Esophagus (tissue), 2 donors: Measurements from ENCODE around the gene GJA3. TPM values are rescaled to one million over a fixed set of nuclear protein-coding genes. Genes with fewer than 3 reads are reported as not detected.

Experiments
- H3K27ac ChIP-seq, 2 donors: one replicate each; pipeline ENCODE4 v1.5.1; 2013; ENCODE audit warnings: low read depth in 2 of 2, mild to moderate bottlenecking in 2 of 2, inconsistent platforms in 1 of 2, low read length in 1 of 2, moderate library complexity in 1 of 2
- H3K27me3 ChIP-seq, 2 donors: one replicate each; pipeline ENCODE4 v1.6.1; 2013; ENCODE audit warnings: low read length in 2 of 2, control low read depth in 1 of 2, mild to moderate bottlenecking in 1 of 2; ENCODE audit not compliant: insufficient read depth in 2 of 2, control insufficient read depth in 1 of 2
- H3K36me3 ChIP-seq, 2 donors: one replicate each; pipeline ENCODE4 v1.6.1; 2013; ENCODE audit warnings: low read length in 1 of 2; ENCODE audit not compliant: control insufficient read depth in 2 of 2, insufficient read depth in 2 of 2
- H3K4me1 ChIP-seq, 2 donors: one replicate each; pipeline ENCODE4 v1.6.1; 2013; ENCODE audit warnings: low read length in 1 of 2; ENCODE audit not compliant: control insufficient read depth in 2 of 2, insufficient read depth in 2 of 2
- H3K4me3 ChIP-seq, 2 donors: one replicate each; pipeline ENCODE4 v1.5.1; 2013; ENCODE audit warnings: low read length in 2 of 2, mild to moderate bottlenecking in 2 of 2, low read depth in 1 of 2, moderate library complexity in 1 of 2
- H3K9me3 ChIP-seq, 2 donors: one replicate each; pipeline ENCODE4 v1.6.1; 2013; ENCODE audit warnings: mild to moderate bottlenecking in 2 of 2, low read depth in 1 of 2, low read length in 1 of 2, moderate library complexity in 1 of 2; ENCODE audit not compliant: control insufficient read depth in 2 of 2, insufficient read depth in 1 of 2
- WGBS, 2 donors: extraction: QIAGEN DNeasy Blood & Tissue Kit; methylation state at CpG; one replicate each; pipeline ENCODE4 v1.1.7; 2013; 5-methylcytosine and 5-hydroxymethylcytosine counted together
- polyA plus RNA-seq, 2 donors: library from polyadenylated mRNA; stranded (reverse); fragments of 200-250 nt; gene quantifications; one replicate each; pipeline ENCODE4 v1.2.3, GENCODE V29; 2013
- donor health status: healthy with polysubstance abuse.
- donor health status: Bipolar disorder and iron deficiency.

The GJA3 gene
- polyA plus RNA-seq, 2 donors: 0.22 to 0.75 TPM

DNA sequence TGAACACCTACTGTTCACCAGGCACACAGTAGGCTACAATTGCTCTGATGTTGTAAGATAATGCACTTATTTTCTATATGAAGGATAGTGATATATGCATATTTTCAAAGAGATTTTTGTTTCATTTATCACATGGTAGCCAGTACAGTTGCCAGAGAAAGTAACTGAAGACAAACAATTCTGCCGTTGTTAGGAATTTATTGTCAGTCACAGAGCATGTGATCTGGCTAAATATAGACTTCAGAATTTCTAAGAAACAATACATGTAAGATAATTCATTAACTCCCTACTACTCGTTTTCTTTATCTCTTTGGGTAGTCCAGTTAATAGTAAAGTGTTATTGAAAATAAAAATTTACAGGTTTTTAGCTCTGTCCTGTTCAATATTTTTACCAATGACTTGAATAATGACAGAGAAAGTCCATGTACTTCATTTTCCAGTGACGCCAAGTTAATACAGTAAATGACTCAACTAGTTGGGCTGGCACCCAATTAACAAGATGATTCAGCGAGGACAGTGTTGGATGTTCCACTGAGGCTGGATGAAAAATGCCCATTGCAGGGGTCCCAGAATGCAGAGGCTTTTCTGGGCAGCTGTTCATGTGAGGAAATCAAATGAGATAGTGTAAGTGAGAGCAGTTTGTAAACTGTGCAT lies 35.6 kb downstream of the GJA3 start:
- 13 to 26% methylated on average over 4 of the region's 4 CpGs for WGBS, 2 donors
- no peak overlapping the region for H3K4me3 ChIP-seq
- peaks cover 0 to 8% of the 10 kb centered on the region in 2 donors for H3K4me1 ChIP-seq
- H3K27ac ChIP-seq: no peak overlapping the region
- H3K27me3 ChIP-seq: no peaks in the 10 kb centered on the region
- H3K36me3 ChIP-seq: no peaks in the 10 kb centered on the region
- no peaks in the 10 kb centered on the region for H3K9me3 ChIP-seq

DNA sequence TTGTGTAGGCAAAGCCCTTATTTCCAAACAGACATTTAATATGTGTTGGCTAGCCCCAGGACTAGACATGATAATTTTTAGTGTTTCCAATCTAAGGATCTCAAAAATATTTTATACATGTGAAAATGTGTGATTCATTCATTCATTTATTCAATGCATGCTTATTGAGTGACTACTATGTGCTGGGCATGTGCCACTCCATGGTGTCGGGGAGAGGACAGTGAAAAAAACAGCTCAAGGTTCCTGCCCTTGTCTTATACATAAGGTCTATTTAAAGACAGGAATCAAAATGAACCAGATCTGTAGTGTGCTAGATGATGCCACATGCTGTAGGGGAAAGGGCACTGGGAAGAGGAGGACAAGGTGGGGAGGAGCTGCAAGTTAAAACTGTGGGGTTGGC lies 36.5 kb downstream of the GJA3 start:
- no peaks in the 10 kb centered on the region for H3K36me3 ChIP-seq
- no peak overlapping the region for H3K4me3 ChIP-seq
- no peaks in the 10 kb centered on the region for H3K27me3 ChIP-seq
- H3K4me1 ChIP-seq: peaks cover 0 to 8% of the 10 kb centered on the region in 2 donors
- no peaks in the 10 kb centered on the region for H3K9me3 ChIP-seq
- WGBS, 2 donors: 63 to 74% methylated on average over 1 of the region's 1 CpG
- H3K27ac ChIP-seq: no peak overlapping the region

DNA sequence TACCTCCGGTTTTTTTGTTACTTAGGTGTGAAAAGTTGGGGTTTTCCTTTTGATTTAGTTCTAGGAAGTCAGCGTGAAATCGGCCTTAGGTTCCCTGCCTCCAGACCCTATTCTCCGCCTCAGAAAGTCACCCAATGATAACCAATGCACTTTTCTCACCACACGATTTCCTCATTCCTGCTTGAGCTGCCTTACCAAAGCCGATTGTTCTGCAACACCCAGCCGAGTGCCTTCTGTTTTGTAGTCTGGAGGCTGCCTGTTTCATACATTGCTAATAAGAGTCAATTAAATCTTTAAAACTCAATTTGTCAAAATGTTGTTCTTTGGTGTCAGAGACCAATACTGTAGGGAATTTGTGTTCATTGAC lies 39.7 kb downstream of the GJA3 start:
- H3K27me3 ChIP-seq: no peaks in the 10 kb centered on the region
- no peaks in the 10 kb centered on the region for H3K9me3 ChIP-seq
- peaks cover 0 to 3% of the 10 kb centered on the region in 2 donors for H3K4me1 ChIP-seq
- WGBS, 2 donors: 45 to 48% methylated on average over 7 of the region's 7 CpGs
- peak overlapping the region in 1 of 2 donors; percentile 33 for H3K4me3 ChIP-seq
- peak overlapping the region in 1 of 2 donors; percentile 67 for H3K27ac ChIP-seq
- no peaks in the 10 kb centered on the region for H3K36me3 ChIP-seq

DNA sequence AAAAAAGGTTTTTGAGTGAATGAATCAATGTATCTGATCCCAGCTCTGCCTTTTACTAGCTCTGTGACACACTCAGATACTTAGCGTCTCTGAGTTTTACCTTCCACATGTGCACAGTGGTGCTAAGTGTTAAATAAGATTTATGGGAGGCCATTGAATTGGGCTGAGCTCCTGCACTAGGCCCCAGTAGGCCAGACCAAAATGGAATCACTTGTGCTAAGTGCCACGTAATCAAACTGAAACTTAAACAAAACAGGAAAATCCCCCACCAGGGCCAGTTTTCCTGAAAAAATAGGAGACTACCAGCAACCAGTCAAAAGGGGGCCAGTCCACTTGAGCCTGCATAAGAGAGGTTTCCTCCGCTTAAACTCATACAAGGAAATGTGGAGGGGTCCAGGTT lies 40.9 kb downstream of the GJA3 start:
- WGBS, 2 donors: 68 to 75% methylated on average over 3 of the region's 3 CpGs
- H3K4me3 ChIP-seq: peak overlapping the region in 1 of 2 donors; percentile 19

DNA sequence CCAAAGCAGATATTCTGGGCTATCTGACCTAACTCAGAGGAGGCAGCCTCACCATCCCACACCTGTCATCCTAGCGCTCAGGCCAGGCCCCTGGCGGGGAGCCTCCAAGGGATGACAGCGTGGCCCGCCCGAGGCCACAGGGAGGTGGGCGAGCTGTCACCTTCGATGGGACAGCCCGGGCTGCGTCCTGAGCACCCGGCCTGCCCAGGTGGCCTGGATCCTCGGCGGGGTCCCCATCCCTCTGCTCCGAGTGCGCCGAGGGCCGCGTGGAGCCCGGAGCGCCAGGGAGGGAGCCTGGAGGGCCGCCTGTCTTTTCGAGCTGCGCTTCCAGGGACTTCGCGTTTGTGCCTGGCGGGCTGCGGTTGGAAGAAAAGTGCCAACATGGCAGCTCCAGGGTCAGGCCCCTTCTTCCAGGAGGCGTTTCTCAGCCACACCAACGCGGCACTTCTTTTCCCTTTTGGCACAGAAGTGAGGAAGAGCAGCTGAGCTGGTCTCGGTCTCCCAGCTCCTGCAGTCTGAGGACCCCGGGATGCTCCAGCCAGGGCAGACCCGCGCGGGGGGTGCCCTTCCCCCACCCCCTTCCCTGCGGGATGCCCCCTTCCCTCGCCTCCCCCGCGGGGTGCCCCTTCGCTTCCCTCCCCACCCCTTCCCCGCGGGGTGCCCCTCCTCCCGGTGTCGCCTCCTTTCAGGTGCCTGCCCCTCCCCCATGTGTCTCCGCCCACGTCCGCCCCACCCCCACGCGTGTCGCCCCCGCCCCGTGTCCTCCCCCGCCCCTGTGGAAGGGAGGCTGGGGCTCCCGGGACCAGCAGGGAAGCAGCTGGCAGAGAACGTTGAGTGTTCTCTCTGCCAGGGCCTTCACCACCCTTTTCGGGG lies 42.3 kb downstream of the GJA3 start:
- H3K27ac ChIP-seq: peak overlapping the region; percentile 90 to 94
- WGBS, 2 donors: 1 to 3% methylated on average over 45 to 54 of the region's 55 CpGs
- peaks cover 0 to 3% of the 10 kb centered on the region in 2 donors for H3K4me1 ChIP-seq
- H3K27me3 ChIP-seq: no peaks in the 10 kb centered on the region
- no peaks in the 10 kb centered on the region for H3K9me3 ChIP-seq
- H3K36me3 ChIP-seq: no peaks in the 10 kb centered on the region
- peak overlapping the region; percentile 63 to 65 for H3K4me3 ChIP-seq

More for the DNA sequence above, 40.9 kb downstream of the GJA3 start:
- Histone ChIP-seq H3K9me3 (no peaks in the 10 kb centered on the region), H3K36me3 (no peaks in the 10 kb centered on the region), H3K27me3 (no peaks in the 10 kb centered on the region), H3K27ac (peak overlapping the region; percentile 90 to 94), H3K4me1 (peaks cover 0 to 3% of the 10 kb centered on the region in 2 donors)

DNA sequence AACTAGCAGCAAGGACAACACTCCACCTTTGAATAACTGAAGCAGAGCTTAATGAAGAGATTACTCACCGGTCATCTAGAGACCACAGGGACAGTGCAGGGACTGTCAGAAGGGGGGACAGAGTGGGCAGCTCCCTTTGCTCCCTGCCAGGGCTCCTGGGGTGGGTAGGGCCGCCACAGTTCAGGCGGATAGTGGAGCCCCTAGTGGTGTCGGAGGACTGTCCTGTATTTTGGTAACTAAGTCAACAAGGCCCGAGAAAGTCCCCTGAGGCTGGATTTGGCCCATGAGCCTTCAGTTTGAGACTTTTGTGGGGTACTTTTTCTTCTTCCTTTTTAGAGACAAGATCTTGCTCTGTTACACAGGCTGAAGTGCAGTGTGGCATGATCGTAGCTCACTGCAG lies 44.6 kb downstream of the GJA3 start:
- no peaks in the 10 kb centered on the region for H3K36me3 ChIP-seq
- no peak overlapping the region for H3K27ac ChIP-seq
- H3K4me3 ChIP-seq: no peak overlapping the region
- peaks cover 0 to 3% of the 10 kb centered on the region in 2 donors for H3K4me1 ChIP-seq
- no peaks in the 10 kb centered on the region for H3K27me3 ChIP-seq
- WGBS, 2 donors: 92 to 93% methylated on average over 6 of the region's 6 CpGs
- no peaks in the 10 kb centered on the region for H3K9me3 ChIP-seq

DNA sequence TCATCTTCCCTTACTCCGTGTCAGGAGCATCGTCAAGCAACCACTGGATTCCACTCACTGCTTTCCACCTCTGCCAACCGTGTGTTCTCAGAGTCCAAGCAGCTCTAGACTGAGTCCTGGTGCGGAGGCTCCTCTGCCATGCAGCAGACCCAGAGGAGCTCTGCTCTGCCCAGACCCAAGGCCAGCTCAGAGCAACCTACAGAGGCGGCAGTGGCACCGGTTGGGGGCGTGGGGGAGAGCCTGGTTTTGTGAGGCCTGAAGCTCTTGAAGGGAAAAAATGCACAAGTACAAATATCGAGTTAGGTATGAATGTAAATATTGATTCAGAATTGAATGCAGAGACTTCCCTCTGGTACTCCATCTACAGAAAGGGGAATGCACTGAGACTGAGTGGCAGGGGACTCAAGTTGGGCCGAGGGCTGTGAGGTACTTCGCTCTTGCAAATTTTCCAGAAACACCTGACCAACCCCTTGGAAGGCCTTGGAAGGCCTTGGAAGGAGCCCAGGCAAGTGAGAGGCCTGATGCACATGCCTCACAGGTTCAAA lies 46.7 kb downstream of the GJA3 start:
- Histone ChIP-seq H3K4me3 (no peak overlapping the region), H3K27ac (no peak overlapping the region), H3K36me3 (no peaks in the 10 kb centered on the region), H3K27me3 (no peaks in the 10 kb centered on the region), H3K4me1 (peaks cover 0 to 3% of the 10 kb centered on the region in 2 donors), H3K9me3 (no peaks in the 10 kb centered on the region)
- WGBS, 2 donors: 76 to 86% methylated on average over 10 of the region's 10 CpGs

DNA sequence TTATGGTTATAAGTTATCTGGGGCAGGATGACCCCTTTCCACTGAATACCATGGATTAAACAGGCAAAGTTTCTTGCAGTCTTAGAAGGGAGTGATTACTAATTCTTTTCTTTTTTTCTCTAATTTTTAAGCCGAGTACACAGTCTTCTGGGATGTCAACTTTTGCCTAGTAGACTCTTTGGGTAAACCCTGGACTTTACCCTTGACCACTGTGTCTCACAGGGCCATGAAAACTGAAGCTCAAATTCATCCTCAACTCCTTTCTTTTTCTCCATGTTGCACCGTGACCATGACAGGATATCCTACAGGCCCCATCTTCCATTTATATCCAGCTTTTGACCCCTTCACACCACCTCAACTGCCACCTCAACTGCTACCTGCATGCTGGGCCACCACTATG lies 51.8 kb downstream of the GJA3 start:
- Histone ChIP-seq H3K4me3 (no peak overlapping the region), H3K4me1 (no peaks in the 10 kb centered on the region), H3K27ac (no peak overlapping the region), H3K36me3 (no peaks in the 10 kb centered on the region), H3K9me3 (no peaks in the 10 kb centered on the region), H3K27me3 (no peaks in the 10 kb centered on the region)
- WGBS, 2 donors: 78 to 88% methylated on average over 2 of the region's 2 CpGs

DNA sequence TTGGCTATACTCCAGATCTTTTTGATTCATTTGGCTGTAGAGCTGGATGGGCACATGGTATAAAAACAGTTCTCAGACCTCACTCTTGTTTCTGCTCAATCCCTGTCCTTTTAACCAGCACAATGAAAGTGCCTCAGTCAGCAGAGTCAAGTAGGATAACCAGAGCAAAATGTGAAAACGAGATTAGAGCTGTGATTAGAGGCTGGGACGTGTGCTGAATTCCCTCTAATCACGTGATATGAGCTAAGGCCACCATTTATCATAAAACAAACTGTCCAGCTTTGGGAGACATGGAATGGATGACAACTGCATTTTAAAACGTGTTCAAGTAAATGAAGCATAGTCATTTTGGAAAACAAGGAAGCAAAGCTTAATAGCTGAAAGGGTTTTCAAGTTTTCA lies 54.1 kb downstream of the GJA3 start:
- Histone ChIP-seq H3K4me1 (no peaks in the 10 kb centered on the region), H3K36me3 (no peaks in the 10 kb centered on the region), H3K9me3 (no peaks in the 10 kb centered on the region), H3K4me3 (no peak overlapping the region), H3K27me3 (no peaks in the 10 kb centered on the region), H3K27ac (no peak overlapping the region)
- 12 to 18% methylated on average over 4 of the region's 4 CpGs for WGBS, 2 donors
